ENCODE measurements around the gene MYH6. TPM values are rescaled to one million over a fixed set of nuclear protein-coding genes. Genes with fewer than 3 reads are reported as not detected.

The MYH6 gene
- polyA plus RNA-seq, 4 donors = 0.01 to 52.1 (median 1.1) TPM

GRCh38 chr14:23352506-23353432, 55.3 kb downstream of the MYH6 start, which contains the start of gene SLC22A17:
TSS of gene SLC22A17 (minus strand) at chr14:23352887.
- peaks cover 0 to 24% (median 7%) of the 10 kb centered on the region in 3 donors for H3K27me3 ChIP-seq (ENCODE audit: control insufficient read depth in 3 of 3, insufficient read depth in 3 of 3, low read length in 3 of 3)

GRCh38 chr14:23351681-23352505, 56.2 kb downstream of the MYH6 start:
- peak overlapping the region in 1 of 3 donors; percentile 53 for H3K27ac ChIP-seq (ENCODE audit: low read depth in 1 of 3, low read length in 2 of 3)
- FAIRE-seq = no peak
- peak in 1 of 2 donors; percentile 51 for DNase-seq
- H3K36me3 ChIP-seq (ENCODE audit: control insufficient read depth in 3 of 3, insufficient read depth in 2 of 3, low read depth in 1 of 3, low read length in 3 of 3) = peaks cover 0 to 22% (median 0%) of the 10 kb centered on the region in 3 donors
- H3K4me3 ChIP-seq (ENCODE audit: low read depth in 1 of 3, low read length in 3 of 3) = peak overlapping the region; percentile 24 to 61 (median 43)
- H3K27me3 ChIP-seq (ENCODE audit: control insufficient read depth in 3 of 3, insufficient read depth in 3 of 3, low read length in 3 of 3) = peaks cover 0 to 24% (median 4%) of the 10 kb centered on the region in 3 donors
- no peaks in the 10 kb centered on the region for H3K9me3 ChIP-seq (ENCODE audit: control insufficient read depth in 2 of 2, insufficient read depth in 1 of 2, low read depth in 1 of 2, low read length in 1 of 2)
- WGBS, 3 donors = 11 to 14% (median 12%) methylated on average over 40 to 61 of the region's 61 CpGs
- H3K4me1 ChIP-seq (ENCODE audit: control insufficient read depth in 3 of 3, insufficient read depth in 2 of 3, low read depth in 1 of 3, low read length in 2 of 3) = peaks cover 0 to 9% (median 0%) of the 10 kb centered on the region in 3 donors

More at GRCh38 chr14:23352506-23353432, 55.3 kb downstream of the MYH6 start, which contains the start of gene SLC22A17:
- WGBS, 3 donors = 1 to 2% (median 1%) methylated on average over 38 to 42 of the region's 42 CpGs
- H3K27ac ChIP-seq (ENCODE audit: low read depth in 1 of 3, low read length in 2 of 3) = peak within 1 kb of the TSS in 1 of 3 donors; percentile 53
- peaks cover 0 to 19% (median 0%) of the 10 kb centered on the region in 3 donors for H3K36me3 ChIP-seq (ENCODE audit: control insufficient read depth in 3 of 3, insufficient read depth in 2 of 3, low read depth in 1 of 3, low read length in 3 of 3)
- FAIRE-seq (no peak), DNase-seq (peak; percentile 39 to 89)
- H3K9me3 ChIP-seq (ENCODE audit: control insufficient read depth in 2 of 2, insufficient read depth in 1 of 2, low read depth in 1 of 2, low read length in 1 of 2) = no peaks in the 10 kb centered on the region
- peak within 1 kb of the TSS; percentile 24 to 61 (median 43) for H3K4me3 ChIP-seq (ENCODE audit: low read depth in 1 of 3, low read length in 3 of 3)
- peaks cover 0 to 9% (median 0%) of the 10 kb centered on the region in 3 donors for H3K4me1 ChIP-seq (ENCODE audit: control insufficient read depth in 3 of 3, insufficient read depth in 2 of 3, low read depth in 1 of 3, low read length in 2 of 3)

DNA sequence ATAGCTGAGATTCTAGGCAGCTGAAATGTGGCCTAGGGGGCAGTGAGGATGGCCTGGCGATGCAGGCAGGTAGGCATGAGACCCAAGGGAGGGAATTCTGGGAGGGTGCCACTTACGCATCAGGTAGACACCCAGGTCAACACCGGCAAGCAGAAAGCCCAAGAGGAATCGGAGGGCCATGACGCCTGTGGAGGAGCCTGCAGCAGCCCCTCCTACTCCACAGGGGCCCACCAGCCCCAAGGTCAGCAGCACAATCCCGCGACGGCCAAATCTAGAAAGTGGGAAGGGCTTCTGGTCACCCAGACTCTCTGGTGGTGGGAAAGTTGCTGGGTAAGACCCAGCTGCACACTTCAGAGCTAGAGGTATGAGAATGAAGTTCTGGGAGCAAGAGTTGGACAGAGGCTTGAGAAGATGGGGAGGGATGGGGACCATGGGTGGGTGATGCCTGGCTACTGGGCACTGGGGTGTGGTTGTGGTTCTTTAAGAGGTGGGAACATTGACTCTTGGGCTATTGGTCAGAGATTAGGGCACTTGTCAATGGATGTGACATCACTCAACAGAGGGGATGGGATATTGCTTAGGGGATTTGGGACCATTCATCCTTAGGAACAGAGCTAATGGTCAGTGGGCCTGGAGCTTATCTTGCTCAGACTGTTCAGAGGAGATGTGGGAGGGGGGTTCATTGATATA, 58.8 kb downstream of the MYH6 start:
- DNase-seq (no peak), FAIRE-seq (no peak)
- Histone ChIP-seq H3K4me1 (ENCODE audit: control insufficient read depth in 3 of 3, insufficient read depth in 2 of 3, low read depth in 1 of 3, low read length in 2 of 3) (peaks cover 0 to 9% (median 0%) of the 10 kb centered on the region in 3 donors), H3K27ac (ENCODE audit: low read depth in 1 of 3, low read length in 2 of 3) (no peak overlapping the region), H3K27me3 (ENCODE audit: control insufficient read depth in 3 of 3, insufficient read depth in 3 of 3, low read length in 3 of 3) (peaks cover 0 to 22% (median 4%) of the 10 kb centered on the region in 3 donors), H3K9me3 (ENCODE audit: control insufficient read depth in 2 of 2, insufficient read depth in 1 of 2, low read depth in 1 of 2, low read length in 1 of 2) (no peaks in the 10 kb centered on the region), H3K36me3 (ENCODE audit: control insufficient read depth in 3 of 3, insufficient read depth in 2 of 3, low read depth in 1 of 3, low read length in 3 of 3) (peaks cover 0 to 21% (median 0%) of the 10 kb centered on the region in 3 donors), H3K4me3 (ENCODE audit: low read depth in 1 of 3, low read length in 3 of 3) (no peak overlapping the region)
- WGBS, 3 donors = 93 to 96% (median 94%) methylated on average over 8 of the region's 8 CpGs

DNA sequence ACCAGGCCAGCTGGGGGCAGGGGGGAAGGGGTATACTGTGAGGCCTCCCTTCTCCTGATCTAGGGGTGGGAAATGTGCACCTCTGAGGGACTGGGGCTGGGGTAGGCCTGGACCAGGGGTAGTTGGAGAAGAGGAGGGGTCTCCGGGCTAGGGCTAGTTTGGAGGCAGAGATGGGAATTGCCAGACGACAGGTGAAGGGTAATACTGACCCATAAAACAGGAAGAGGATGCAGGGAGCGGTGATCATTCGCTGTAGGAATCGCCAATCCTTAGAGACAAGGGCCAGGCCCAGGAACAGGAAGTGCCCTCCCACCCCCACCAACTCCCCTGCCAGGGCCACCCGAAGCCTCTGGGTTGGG, 59.8 kb downstream of the MYH6 start:
- Histone ChIP-seq H3K9me3 (ENCODE audit: control insufficient read depth in 2 of 2, insufficient read depth in 1 of 2, low read depth in 1 of 2, low read length in 1 of 2) (no peaks in the 10 kb centered on the region), H3K36me3 (ENCODE audit: control insufficient read depth in 3 of 3, insufficient read depth in 2 of 3, low read depth in 1 of 3, low read length in 3 of 3) (peaks cover 0 to 21% (median 0%) of the 10 kb centered on the region in 3 donors), H3K27me3 (ENCODE audit: control insufficient read depth in 3 of 3, insufficient read depth in 3 of 3, low read length in 3 of 3) (peaks cover 0 to 15% (median 4%) of the 10 kb centered on the region in 3 donors), H3K4me3 (ENCODE audit: low read depth in 1 of 3, low read length in 3 of 3) (no peak overlapping the region), H3K27ac (ENCODE audit: low read depth in 1 of 3, low read length in 2 of 3) (no peak overlapping the region), H3K4me1 (ENCODE audit: control insufficient read depth in 3 of 3, insufficient read depth in 2 of 3, low read depth in 1 of 3, low read length in 2 of 3) (peaks cover 0 to 8% (median 0%) of the 10 kb centered on the region in 3 donors)
- no peak for FAIRE-seq
- 90 to 96% (median 94%) methylated on average over 6 of the region's 6 CpGs for WGBS, 3 donors
- no peak for DNase-seq

DNA sequence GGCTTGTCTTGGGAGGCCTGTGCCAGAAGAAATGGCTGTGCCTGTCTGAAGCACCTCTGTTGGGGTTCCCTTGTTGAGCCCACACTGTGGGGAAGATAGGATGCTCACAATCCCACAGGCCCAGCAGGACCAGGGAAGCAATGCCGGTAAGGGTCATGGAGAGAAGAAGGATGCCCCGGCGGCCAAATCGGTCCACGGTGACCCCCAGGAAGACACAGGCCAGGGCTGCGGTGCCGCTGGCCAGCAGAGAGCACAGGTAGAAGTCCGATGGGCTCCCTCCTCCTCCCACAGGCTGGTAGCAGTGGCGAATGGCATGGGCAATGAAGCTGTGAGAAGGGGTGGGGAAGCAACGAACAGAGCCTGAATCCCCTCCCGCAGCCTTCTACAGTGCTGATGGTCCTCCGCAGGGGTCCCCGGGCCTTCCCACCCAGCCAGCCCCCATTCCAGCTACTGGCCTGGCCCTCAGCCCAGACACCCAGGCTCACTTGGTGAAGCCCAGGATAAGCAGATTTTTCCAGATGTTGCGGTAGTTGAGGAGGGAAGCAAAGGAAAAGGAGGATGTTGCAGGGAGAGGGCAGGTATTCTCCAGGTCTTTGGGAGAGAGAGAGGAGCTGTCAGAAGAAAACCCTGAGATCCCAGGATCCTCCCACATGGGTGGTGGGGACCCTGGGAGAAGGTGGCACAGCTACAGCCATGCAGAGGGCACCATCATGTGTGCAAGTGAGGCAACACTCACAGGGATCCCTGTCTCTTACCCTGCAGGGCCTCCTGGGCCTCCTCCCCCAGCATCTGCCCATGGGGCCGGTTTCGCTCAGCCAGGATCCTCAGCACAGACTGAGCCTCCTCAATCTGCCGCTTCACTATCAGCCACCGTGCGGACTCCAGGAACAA, 60.4 kb downstream of the MYH6 start:
- FAIRE-seq (no peak), DNase-seq (no peak)
- 92 to 95% (median 94%) methylated on average over 19 of the region's 19 CpGs for WGBS, 3 donors

GRCh38 chr14:23346693-23347405, 61.2 kb downstream of the MYH6 start:
- no peak overlapping the region for H3K4me3 ChIP-seq (ENCODE audit: low read depth in 1 of 3, low read length in 3 of 3)
- 81 to 88% (median 87%) methylated on average over 14 to 27 of the region's 27 CpGs for WGBS, 3 donors
- H3K36me3 ChIP-seq (ENCODE audit: control insufficient read depth in 3 of 3, insufficient read depth in 2 of 3, low read depth in 1 of 3, low read length in 3 of 3) = peaks cover 0 to 21% (median 0%) of the 10 kb centered on the region in 3 donors
- H3K9me3 ChIP-seq (ENCODE audit: control insufficient read depth in 2 of 2, insufficient read depth in 1 of 2, low read depth in 1 of 2, low read length in 1 of 2) = no peaks in the 10 kb centered on the region
- DNase-seq (no peak), FAIRE-seq (no peak)
- no peak overlapping the region for H3K27ac ChIP-seq (ENCODE audit: low read depth in 1 of 3, low read length in 2 of 3)
- peaks cover 0 to 14% (median under 1%) of the 10 kb centered on the region in 3 donors for H3K27me3 ChIP-seq (ENCODE audit: control insufficient read depth in 3 of 3, insufficient read depth in 3 of 3, low read length in 3 of 3)
- peaks cover 0 to 3% (median 0%) of the 10 kb centered on the region in 3 donors for H3K4me1 ChIP-seq (ENCODE audit: control insufficient read depth in 3 of 3, insufficient read depth in 2 of 3, low read depth in 1 of 3, low read length in 2 of 3)

More for the DNA sequence above, 60.4 kb downstream of the MYH6 start:
- Histone ChIP-seq H3K4me1 (ENCODE audit: control insufficient read depth in 3 of 3, insufficient read depth in 2 of 3, low read depth in 1 of 3, low read length in 2 of 3) (peaks cover 0 to 3% (median 0%) of the 10 kb centered on the region in 3 donors), H3K4me3 (ENCODE audit: low read depth in 1 of 3, low read length in 3 of 3) (no peak overlapping the region), H3K36me3 (ENCODE audit: control insufficient read depth in 3 of 3, insufficient read depth in 2 of 3, low read depth in 1 of 3, low read length in 3 of 3) (peaks cover 0 to 21% (median 0%) of the 10 kb centered on the region in 3 donors), H3K9me3 (ENCODE audit: control insufficient read depth in 2 of 2, insufficient read depth in 1 of 2, low read depth in 1 of 2, low read length in 1 of 2) (no peaks in the 10 kb centered on the region), H3K27ac (ENCODE audit: low read depth in 1 of 3, low read length in 2 of 3) (no peak overlapping the region), H3K27me3 (ENCODE audit: control insufficient read depth in 3 of 3, insufficient read depth in 3 of 3, low read length in 3 of 3) (peaks cover 0 to 14% (median 4%) of the 10 kb centered on the region in 3 donors)
